Fibroblast of peridontal ligament (primary cell): ENCODE results near the gene NQO1.

Experiments used
- DNase-seq: peaks from one replicate; pipeline ENCODE4 v3.0.0-alpha.2; 2010; ENCODE audit errors: extremely low read depth

The NQO1 gene

GRCh38 chr16:69726313-69727060, at the start of gene NQO1:
Gene NQO1, minus strand, starts transcription at chr16:69726560. Its CDS starts 121 bp downstream, at chr16:69726439.
- peak; percentile 97 for DNase-seq

GRCh38 chr16:69775563-69775962, 49.2 kb upstream of the NQO1 start:
- DNase-seq, result no peak

- no peak for DNase-seq
Measured at GRCh38 chr16:69773260-69773947, 47.0 kb upstream of the NQO1 start.

GRCh38 chr16:69771651-69771967, 45.2 kb upstream of the NQO1 start:
- no peak for DNase-seq

GRCh38 chr16:69769404-69769803, 43.0 kb upstream of the NQO1 start:
- DNase-seq, result no peak

- no peak for DNase-seq
Measured at GRCh38 chr16:69768666-69769065, 42.3 kb upstream of the NQO1 start.

GRCh38 chr16:69767459-69768229, 41.3 kb upstream of the NQO1 start:
- no peak for DNase-seq

GRCh38 chr16:69763599-69763942, 37.2 kb upstream of the NQO1 start:
- no peak for DNase-seq

- DNase-seq, result peak; percentile 56
Measured at GRCh38 chr16:69762814-69763598, 36.6 kb upstream of the NQO1 start.

- DNase-seq, result peak; percentile 30
Measured at GRCh38 chr16:69761983-69762813, 35.8 kb upstream of the NQO1 start, which contains the start of gene WWP2. Gene WWP2, plus strand, starts transcription at chr16:69762332. Its CDS starts 24,679 bp downstream, at chr16:69787011.

GRCh38 chr16:69757375-69757774, 31.0 kb upstream of the NQO1 start:
- peak; percentile 3 for DNase-seq

GRCh38 chr16:69756705-69757104, 30.3 kb upstream of the NQO1 start:
- DNase-seq, result no peak

- DNase-seq, result peak; percentile 96
Measured at GRCh38 chr16:69754469-69755310, 28.3 kb upstream of the NQO1 start, which contains the start of gene NOB1. Gene NOB1, minus strand, starts transcription at chr16:69754926. Its CDS starts 16 bp downstream, at chr16:69754910.

GRCh38 chr16:69754143-69754468, 27.7 kb upstream of the NQO1 start:
- no peak for DNase-seq

GRCh38 chr16:69748694-69749345, 22.5 kb upstream of the NQO1 start:
- no peak for DNase-seq

GRCh38 chr16:69747115-69747514, 20.8 kb upstream of the NQO1 start:
- DNase-seq, result no peak

GRCh38 chr16:69745959-69746358, 19.6 kb upstream of the NQO1 start:
- DNase-seq, result no peak

- DNase-seq, result no peak
Measured at GRCh38 chr16:69745232-69745612, 18.9 kb upstream of the NQO1 start.

- no peak for DNase-seq
Measured at GRCh38 chr16:69744363-69745231, 18.2 kb upstream of the NQO1 start.
